Neural cell (in vitro differentiated cells): Measurements from ENCODE around the gene IQCM.

Source experiments
- CTCF ChIP-seq: fragments of 450-650 bp; IDR thresholded peaks from 2 replicates; pipeline ENCODE4 v1.5.1; 2014; ENCODE audit warnings: antibody characterized with exemption, mild to moderate bottlenecking, moderate library complexity; ENCODE audit not compliant: poor library complexity, severe bottlenecking
- EP300 ChIP-seq: fragments of 450-650 bp; conservative IDR thresholded peaks from 2 replicates; pipeline ENCODE4 v1.6.1; 2014; ENCODE audit warnings: antibody characterized with exemption, mild to moderate bottlenecking, moderate library complexity; ENCODE audit not compliant: poor library complexity, severe bottlenecking
- EZH2 ChIP-seq: fragments of 200-600, 300-800 bp; shearing (Covaris generic), sonication (generic); IDR thresholded peaks from 2 replicates; pipeline ENCODE4 v1.6.1; 2014; ENCODE audit warnings: antibody characterized with exemption, low read length, borderline replicate concordance, mild to moderate bottlenecking; ENCODE audit not compliant: insufficient read depth, poor library complexity, severe bottlenecking

- TF ChIP-seq EZH2 (no peak), EP300 (no peak), CTCF (no peak)
Observed at GRCh38 chr4:149752729-149753128, 62.9 kb downstream of the IQCM start.
